CD4-positive, alpha-beta T cell treated with Interleukin-15 for 4 hours (primary cell): ENCODE results near the gene CDS1.
"Not testable (repeated sequence)": the region's sequence is repeated elsewhere in the genome, so short reads cannot be mapped to it uniquely, and the experiment has no call there.

ENCODE experiments used
- DNase-seq: peaks from one replicate; pipeline ENCODE4 v3.0.0-alpha.2; 2020; ENCODE audit warnings: low spot score

CDS1 gene

DNA sequence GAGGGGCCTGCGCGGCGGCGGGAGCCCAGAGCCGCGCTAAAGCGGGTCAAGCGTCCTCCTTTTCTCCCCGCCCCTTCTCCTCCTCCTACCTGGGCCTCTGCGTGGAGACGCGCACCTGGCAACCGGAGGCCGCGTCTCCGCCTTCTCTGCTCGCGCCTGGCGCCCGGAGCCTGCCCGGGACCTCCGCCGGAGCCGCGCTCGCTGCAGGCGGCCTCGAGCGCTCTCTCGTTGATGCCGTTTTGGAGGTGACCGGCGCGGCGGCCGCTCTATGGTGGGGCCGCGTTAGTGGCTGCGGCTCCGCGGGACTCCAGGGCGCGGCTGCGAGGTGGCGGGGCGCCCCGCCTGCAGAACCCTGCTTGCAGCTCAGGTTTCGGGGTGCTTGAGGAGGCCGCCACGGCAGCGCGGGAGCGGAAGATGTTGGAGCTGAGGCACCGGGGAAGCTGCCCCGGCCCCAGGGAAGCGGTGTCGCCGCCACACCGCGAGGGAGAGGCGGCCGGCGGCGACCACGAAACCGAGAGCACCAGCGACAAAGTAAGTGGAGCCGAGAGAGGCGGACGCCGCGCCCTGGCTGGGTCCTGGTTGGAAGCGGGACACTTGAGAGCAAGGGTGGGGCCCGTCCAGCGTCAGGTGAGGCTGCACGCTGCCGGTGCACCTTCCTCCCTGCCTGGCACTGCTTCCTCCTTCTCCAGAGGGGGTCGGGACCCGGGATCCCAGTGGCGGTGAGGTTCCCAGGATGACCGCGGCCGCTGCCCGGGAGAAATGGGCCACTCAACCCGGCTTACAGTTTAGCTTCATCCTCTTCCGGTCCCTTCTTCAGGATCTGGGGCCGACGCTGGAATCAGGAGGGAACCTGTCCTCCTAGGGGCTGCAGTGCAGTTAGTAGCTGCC, at the start of gene CDS1:
Gene CDS1 (plus strand): TSS at position 140 of the 888 bp plus-strand sequence. CDS start 275 bp downstream, at position 415.
- peak; percentile 35 for DNase-seq

DNA sequence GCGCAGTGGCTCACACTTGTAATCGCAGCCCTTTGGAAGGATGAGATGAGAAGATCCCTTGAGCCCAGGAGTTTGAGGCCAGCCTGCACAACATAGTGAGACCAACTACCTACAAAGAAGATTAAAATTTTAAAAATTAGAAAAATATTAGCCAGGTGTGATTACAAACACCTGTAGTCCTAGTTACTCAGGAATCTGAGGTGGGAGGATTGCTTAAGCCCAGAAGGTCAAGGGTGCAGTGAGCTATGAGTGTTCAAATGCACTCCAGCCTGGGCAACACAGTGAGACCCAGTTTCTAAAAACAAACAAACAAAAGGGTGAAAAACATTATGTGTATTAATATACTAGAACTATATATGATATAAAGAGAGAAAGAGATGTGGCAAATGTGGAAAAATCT, 47.0 kb upstream of the CDS1 start:
- DNase-seq = no peak

DNA sequence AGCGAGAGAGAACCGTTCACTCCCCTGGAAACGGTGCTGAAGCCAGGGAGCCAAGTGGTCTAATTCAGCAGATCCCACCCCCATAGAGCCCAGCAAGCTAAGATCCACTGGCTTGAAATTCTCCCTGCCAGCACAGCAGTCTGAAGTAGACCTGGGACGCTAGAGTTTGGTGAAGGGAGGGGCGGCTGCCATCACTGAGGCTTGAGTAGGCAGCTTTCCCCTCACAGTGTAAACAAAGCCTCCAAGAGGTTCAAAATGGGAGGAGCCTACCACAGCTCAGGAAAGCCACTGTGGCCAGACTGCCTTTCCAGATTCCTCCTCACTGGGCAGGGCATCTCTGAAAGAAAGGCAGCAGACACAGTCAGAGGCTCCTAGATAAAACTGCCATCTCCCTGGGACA, 37.8 kb upstream of the CDS1 start:
- no peak for DNase-seq

DNA sequence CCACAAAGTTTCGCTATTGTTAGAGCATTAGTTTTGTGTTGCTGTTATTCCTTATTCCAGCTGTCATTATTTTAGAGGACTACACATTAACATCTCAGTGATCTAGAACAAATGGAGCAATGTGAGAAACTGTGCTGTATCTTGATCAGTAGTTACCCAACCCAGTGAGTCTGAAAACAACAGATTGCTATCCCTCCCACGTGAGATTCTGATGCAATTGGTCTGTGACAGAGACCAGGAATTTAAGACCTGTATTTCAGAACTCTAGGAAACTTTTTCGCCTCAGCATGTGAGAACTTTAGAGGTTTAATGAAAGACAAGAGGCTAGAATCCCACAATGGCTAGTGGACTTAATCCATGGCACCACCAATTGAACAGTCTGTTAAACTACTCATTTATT, 35.7 kb upstream of the CDS1 start:
- no peak for DNase-seq

DNA sequence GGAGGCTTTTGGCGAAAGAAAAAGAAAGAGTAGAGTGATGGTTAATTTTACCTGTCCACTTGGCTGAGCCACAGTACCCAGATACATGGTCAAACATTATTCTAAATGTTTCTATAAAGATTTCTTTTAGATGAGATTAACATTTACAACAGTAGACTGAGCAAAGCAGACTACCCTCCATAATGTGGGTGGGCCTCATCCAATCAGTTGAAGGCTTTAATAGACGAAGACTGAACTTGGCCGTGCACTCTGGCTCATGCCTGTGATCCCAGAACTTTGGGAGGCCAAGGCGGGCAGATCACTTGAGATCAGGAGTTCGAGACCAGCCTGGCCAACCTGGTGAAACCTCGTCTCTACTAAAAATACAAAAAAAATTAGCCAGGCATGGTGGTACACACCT, 33.7 kb upstream of the CDS1 start:
- not testable (repeated sequence) for DNase-seq

DNA sequence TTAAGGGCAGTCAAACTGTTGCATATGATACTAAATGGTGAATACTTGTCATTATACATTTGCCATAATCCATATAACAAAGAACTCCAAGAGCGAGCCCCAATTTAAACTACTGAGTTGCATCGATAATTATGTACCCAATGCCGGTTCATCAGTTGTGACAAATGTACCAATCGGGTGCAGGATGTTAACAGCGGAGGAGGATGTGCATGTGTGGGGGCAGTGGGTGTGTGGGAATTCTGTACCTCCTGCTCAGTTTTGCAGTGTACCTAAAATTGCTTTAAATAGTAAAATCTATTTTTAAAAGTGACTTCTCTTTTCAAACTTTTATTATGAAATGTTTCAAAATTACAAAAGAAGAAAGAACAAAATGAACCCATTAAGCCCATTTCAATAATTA, 20.8 kb upstream of the CDS1 start:
- DNase-seq = no peak

DNA sequence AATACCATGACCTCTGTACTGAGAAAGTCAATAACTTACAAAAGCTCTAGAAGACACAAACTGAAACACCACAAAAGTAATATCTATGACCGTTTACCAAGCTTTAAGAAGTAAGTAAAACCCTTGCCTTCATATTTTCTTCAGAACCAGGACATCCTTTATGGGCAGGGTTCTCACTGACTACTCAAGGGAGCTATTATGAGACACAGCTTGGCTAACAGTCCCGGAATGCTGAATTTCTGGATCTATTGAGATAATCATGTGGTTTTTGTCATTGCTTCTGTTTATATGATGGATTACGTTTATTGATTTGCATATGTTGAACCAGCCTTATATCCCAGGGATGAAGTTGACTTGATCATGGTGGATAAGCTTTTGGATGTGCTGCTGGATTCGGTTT, 19.9 kb upstream of the CDS1 start:
- no peak for DNase-seq

DNA sequence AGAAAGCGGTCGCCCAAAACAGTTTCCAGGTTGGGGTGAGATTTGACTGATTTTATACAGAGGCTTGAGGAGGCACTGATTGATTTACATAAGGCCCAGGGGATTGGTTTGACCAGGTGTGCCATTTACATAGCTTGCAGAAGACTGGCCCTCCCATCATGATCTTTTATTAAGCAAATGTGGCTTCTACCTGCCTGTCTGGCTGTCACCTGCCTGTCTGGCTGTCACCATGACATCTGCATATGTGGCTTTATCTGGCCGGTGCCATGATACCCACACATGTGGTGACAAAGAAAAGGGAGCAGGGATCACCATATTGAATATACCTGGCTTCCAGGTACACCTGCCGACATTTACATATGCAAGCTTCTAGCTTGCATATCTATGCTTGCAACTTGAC, 17.0 kb upstream of the CDS1 start:
- no peak for DNase-seq

DNA sequence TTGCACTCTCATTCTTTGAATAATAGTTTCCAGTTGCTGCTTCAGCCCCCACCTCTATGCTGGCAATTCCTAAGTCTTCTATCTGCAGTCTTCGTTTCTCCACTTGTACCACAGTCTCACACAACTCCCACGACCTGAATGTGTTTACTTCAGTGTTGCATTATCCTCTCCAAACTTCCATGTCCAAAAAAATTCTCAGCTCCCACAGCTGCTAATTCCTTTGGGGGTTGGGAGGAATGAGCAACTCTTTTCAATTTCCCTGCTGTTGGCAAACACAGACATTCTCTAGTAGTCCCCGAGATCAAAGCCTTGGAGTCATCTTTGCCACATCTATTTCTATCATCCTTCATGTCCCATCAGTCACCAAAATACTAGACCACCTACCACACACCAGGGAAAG, 14.4 kb upstream of the CDS1 start:
- no peak for DNase-seq

DNA sequence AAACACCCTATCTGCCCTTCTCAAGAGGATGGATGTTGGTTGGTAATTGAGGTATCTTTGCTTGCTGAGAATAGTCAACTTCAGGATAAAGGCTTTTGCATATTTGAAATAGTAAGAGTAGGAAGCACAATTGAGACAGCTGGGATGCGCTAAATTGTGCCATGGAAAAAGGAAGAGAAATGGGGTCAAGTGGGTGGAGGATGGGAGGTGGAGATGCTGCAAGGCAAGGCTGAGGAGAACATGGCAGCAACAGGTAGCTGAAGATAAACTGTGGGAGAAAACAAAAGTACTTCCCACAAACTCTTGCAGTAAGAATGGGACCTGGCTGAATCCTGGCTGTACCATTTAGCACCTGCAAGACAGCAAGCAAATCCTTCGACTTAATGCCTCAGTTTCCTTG, 13.9 kb upstream of the CDS1 start:
- DNase-seq = no peak

DNA sequence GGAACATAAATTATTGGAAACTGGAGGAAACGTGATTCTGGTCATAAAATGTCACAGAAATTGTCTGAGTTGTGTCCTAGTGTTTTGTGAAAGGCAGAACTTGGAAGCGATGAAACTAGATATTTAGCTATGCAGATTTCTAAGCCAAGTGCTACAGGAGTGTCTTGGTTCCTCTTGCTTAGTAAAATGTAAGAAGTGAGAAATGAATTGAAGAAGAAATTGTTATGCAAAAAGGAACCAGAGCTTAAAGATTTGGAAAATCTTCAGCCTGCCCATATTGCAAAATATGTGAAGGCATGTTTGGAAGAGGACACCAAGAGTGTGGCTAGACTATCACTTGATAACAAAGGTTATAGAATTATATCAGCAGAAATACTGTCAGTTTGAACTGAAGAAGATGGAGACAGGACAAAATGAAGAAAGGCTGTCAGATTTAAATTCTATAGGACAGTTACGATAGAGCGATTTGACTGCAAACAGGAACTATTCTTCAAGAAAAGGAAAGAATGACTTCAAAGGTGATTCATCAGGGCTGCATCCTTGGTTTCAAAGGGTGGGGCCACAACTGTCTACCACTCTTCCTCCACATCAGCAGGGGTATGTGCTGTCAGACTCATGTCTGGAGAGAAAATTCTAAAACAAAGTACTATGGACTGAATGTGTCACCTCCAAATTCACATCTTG, 9.4 kb upstream of the CDS1 start:
- DNase-seq = peak; percentile 9

DNA sequence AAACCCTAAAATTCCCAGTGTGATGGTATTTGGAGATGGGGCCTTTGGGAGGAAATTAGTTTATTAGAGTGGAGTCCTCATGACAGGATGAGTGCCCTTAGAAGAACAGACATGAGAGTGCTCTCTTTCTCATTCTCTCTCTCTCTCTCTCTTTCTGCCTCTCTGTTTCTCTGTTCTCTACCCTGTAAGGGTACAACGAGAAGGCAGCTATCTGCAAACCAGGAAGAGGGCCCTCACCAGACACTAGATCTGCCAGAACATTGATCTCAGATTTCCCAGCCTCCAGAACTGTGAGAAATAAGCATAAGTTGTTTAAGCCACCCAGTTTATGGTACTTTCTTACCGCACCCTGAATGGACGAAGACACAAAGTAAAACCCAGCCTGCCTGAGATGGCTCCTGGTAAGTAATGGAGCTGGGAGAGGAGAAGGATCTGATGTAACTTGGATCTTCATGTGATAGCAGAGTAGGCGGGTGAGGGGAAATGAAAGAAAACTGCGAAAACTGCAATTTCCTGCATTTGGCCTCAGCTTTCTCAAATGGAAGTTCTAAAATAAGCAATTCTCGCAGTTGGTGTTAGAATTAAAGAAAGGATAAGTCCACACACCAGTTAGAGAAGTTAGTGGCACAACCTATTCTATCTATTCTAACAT, 8.7 kb upstream of the CDS1 start:
- DNase-seq = no peak

DNA sequence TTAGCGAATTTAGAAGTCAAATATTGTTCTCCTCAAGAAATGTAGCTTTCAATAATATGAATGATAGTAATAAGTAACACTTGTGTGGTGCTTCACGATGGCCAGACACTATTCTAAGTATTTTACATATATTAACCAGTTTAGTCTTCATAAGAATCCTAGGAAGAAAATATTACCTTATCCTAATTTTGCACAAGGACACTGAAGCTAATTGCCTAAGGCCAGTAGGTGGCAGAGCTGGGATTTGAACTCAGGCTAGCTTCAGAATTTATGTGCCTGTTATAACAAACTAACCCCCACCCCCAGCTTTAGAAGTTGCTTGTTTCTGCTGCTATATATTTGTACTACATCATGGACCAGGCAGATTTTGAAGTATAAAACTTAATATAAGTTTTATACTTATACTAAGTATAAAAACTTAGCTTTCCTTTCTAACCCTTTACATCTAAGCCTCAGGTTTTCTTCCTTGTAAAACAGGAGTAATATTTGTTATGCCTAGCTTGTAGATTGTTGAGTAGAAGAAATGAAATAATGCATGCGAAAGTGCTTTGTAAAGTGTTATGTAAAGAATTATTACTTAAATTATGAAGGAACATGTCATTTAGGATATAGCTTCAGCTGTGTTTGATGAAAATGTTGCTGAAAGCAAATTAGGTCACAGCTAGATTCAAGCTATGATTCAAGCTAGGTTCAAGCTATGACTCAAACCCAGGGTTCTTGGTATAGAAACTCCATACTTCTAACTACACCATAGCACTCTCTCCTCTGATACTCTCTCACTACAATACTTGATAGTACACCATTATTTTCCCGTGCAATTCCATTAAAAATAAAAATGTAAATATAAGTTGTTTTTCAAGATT, 4.2 kb upstream of the CDS1 start:
- no peak for DNase-seq

DNA sequence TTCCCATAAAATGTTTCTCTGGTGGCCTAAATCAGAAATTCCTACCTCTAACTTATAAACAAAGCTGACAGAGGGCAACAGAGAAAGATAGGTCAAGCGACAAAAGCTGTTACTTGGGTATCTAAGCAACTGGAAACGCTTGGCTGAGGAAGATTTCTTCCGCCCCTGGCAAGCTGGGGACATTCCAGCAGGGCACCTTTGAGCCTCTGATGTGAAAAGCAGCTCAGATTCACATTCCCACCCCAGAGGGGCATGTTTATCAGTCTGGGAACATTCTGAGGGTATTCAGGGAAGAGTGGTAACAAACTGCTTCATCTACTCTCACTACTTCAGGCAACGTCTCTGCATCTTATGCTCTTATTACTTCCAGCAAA, 3.5 kb upstream of the CDS1 start:
- DNase-seq = no peak

DNA sequence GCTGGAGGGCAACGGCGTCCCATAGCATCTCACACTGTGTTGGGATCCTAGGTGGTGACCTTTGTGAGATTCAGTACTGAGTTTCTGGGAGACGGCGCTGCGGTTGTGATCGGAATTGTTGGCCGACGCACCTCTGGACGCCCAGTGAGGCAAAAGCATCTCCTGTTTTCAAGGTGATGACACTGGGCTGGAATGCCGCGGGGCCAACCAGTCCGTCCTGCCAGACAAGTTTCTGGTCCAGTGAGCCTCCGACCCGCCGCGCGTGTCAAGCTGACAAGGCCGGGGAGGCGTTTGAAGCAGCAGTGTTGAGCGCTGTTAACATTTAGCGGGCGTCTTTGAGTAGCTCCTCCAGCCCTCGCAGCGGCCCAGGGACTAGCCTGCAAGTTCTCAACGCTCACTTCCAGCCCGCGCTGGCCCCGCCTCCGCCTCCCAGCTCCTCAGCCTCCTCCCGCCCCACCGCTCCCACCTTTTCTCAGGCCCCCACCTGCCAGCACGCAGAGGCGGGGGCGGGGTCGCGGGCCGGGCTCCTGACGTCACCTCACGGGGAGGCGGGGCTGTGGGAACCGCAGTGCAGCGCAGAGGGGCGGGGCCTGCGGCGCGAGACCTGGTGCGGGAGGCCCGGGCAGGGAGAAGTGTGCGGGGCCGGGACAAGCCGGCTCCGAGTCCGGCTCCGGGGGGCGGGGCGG, 482 bp upstream of the CDS1 start:
- DNase-seq = peak; percentile 86

DNA sequence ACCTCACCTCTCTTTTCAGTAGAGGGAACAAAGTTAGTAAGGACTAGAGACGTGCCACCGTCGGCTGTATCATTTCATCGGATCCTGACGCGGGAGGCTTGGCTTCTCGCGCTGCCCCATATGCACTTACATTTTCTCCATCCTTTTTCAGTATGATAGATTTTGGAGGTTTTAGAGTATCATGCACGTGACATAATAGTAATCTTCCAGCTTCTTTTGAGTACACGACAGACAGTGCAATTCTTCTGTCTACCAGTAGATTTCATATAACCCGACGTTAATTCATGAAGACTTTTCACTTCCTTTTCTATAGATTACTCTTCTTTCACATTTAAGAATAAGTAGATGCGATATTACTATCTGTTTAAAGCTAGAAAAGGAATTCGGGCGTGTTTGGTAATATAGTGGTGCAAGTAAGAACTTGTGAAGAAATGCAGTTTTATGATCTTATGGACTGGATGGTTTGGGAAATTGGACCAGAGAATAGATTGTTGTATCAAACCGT, 1.0 kb downstream of the CDS1 start:
- DNase-seq = no peak

DNA sequence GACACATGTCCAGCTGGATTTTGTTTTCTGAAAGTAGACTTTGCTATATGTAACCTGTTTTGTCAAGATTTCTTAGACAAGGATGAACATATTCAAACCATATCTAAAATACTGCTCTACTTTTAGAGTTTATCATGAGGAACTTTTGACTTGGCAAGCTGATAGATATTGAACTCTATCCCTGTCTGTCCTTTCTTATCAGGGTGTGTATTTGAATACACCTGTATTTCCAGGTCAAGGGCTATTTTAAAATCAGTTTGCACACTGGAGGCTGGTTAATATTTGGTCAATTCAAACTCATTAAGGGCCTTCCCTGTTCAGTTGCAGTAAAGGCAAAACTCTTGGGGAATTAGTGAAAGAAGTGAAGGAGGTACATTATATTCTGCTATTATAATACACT, 2.3 kb downstream of the CDS1 start:
- no peak for DNase-seq

DNA sequence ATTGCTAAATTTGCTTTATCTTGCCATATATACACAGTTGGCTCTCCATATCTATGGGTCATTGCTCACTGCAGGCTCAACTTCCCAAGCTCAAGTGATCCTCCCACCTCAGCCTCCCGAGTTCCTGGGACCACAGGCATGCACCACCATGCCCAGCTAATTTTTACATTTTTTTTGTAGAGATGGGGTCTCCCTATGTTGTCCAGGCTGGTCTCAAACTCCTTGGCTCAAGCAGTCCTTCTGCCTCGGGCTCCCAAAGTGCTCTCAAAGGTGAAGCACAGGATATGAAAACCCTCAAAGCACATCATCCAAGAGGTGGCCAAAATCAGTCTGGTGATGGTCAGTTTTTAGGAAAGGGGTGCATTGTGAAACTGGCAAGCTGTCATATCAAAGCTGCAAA, 11.8 kb downstream of the CDS1 start:
- no peak for DNase-seq

DNA sequence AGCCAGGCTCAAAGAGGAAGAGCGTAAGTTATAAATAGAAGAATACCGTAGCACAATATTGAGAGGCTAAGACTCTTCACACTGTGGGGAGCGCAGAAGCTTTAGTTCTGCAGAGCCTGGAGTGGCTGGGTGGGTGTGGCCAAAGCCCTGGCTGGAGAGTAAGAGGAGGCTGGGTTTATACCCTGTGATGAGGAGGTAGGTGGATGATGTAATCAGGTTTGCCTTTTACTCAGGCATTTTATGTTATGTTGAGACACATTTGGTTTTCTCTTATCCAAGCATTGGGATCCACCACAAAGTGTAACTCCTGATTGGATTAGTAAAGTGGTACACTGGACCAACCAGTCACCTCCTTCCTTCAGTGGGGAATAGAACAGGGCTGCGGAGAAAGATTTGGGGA, 13.9 kb downstream of the CDS1 start:
- DNase-seq = no peak

DNA sequence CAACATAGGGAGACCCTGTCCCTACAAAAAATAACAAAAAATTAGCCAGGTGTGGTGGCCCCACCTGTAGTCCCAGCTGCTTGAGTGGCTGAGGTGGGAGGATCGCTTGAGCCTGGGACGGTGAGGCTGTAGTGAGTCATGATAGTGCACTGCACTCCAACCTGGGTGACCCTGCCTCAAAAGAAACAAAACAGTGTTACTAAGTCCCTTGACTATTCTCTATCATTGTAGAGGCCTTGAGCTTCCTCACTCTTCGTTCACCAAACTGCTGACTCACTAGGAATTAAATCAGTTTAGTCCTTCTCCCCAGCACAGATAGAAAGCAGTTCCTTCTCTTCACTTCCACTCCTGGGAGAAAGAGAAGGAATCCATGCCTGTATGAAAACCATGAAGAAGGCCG, 14.5 kb downstream of the CDS1 start:
- DNase-seq = no peak

DNA sequence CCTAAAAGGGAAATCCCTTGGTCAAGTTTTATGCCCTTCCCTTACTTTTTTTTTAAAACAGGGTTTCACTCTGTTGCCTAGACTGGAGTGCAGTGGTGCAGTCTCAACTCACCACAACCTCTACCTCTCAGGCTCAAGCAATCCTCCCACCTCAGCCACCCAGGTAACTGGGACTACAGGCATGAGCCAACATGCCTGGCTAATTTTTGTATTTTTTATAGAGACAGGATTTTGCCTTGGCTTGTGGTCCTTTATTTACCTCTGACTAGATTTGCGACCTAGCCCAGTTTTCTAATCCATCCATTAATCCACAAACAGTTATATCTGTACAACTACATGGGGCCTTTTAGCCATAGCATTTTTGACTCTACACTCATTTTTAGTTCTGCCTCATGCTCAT, 23.7 kb downstream of the CDS1 start:
- DNase-seq = no peak
